ENCODE results near the gene EPB41L5. TPM values are rescaled to one million over a fixed set of nuclear protein-coding genes. Genes with fewer than 3 reads are reported as not detected.

Gene EPB41L5
- total RNA-seq, 1 experiment from 2014 or later: 34.9 TPM

- no peak for TF ChIP-seq MYBL2 (CRISPR knock-in tag; IDR thresholded peaks at IDR 0.05)
Observed at GRCh38 chr2:120219291-120219690, 206.4 kb downstream of the EPB41L5 start (continued).

- peaks cover 11% of the 10 kb centered on the region for H3K9me3 Mint-ChIP-seq
- H3K36me3 Mint-ChIP-seq: peaks cover 22% of the 10 kb centered on the region
- CTCF ChIA-PET: interaction anchor here (0.9 to 1.4 kb wide), 3 partner anchors 14 to 94 kb away, joined by 3 to 4 read pairs (median 3); partner anchors contain the start of gene RALB
- POLR2A ChIA-PET: no interaction called here
- H3K27ac Mint-ChIP-seq: no peak overlapping the region
- no peak for DNase-seq (ENCODE audit: low spot score)
- peaks cover 15% of the 10 kb centered on the region for H3K4me1 Mint-ChIP-seq
- H3K4me3 Mint-ChIP-seq: no peak overlapping the region
- H3K27me3 Mint-ChIP-seq (ENCODE audit: low read depth): peaks cover 31% of the 10 kb centered on the region
- no peak for ATAC-seq
- TF ChIP-seq MXD4 (CRISPR knock-in tag; IDR thresholded peaks at IDR 0.05; ENCODE audit: borderline replicate concordance): no peak
- no peak for TF ChIP-seq TCF7 (CRISPR knock-in tag; IDR thresholded peaks at IDR 0.05; ENCODE audit: low read depth)
- no peak for TF ChIP-seq CREB1 (CRISPR knock-in tag; IDR thresholded peaks at IDR 0.05)
- TF ChIP-seq JAZF1 (CRISPR knock-in tag; IDR thresholded peaks at IDR 0.05): no peak
- no peak for TF ChIP-seq ELF4 (CRISPR knock-in tag; IDR thresholded peaks at IDR 0.05; ENCODE audit: low read depth)
- TF ChIP-seq NFYB (CRISPR knock-in tag; conservative IDR thresholded peaks at IDR 0.05; ENCODE audit: low read depth): no peak
Observed at GRCh38 chr2:120219766-120220165, 206.9 kb downstream of the EPB41L5 start.

GRCh38 chr2:120220756-120221155 is 207.9 kb downstream of the EPB41L5 start:
- no peak for TF ChIP-seq ATF3 (CRISPR knock-in tag; conservative IDR thresholded peaks at IDR 0.05)
- TF ChIP-seq USF2 (CRISPR knock-in tag; IDR thresholded peaks at IDR 0.05): no peak
- TF ChIP-seq ZSCAN18 (CRISPR knock-in tag; IDR thresholded peaks at IDR 0.05): no peak
- TF ChIP-seq OVOL2 (CRISPR knock-in tag; IDR thresholded peaks at IDR 0.05; ENCODE audit: borderline replicate concordance): no peak
- TF ChIP-seq FOXP4 (CRISPR knock-in tag; IDR thresholded peaks at IDR 0.05): no peak
- TF ChIP-seq ZNF416 (CRISPR knock-in tag; IDR thresholded peaks at IDR 0.05): no peak
- no peak for TF ChIP-seq ZNF232 (CRISPR knock-in tag; IDR thresholded peaks at IDR 0.05)
- TF ChIP-seq USF1 (CRISPR knock-in tag; IDR thresholded peaks at IDR 0.05): no peak
- TF ChIP-seq ZNF396 (CRISPR knock-in tag; IDR thresholded peaks at IDR 0.05; ENCODE audit: borderline replicate concordance): no peak
- no peak for TF ChIP-seq ZNF317 (CRISPR knock-in tag; IDR thresholded peaks at IDR 0.05; ENCODE audit: borderline replicate concordance, low read depth)
- no peak for TF ChIP-seq TP53 (CRISPR knock-in tag; IDR thresholded peaks at IDR 0.05)
- no peak for TF ChIP-seq TCF7 (CRISPR knock-in tag; IDR thresholded peaks at IDR 0.05; ENCODE audit: low read depth)
- no peak for TF ChIP-seq ZNF425 (CRISPR knock-in tag; conservative IDR thresholded peaks at IDR 0.05)
- TF ChIP-seq FOXJ3 (CRISPR knock-in tag; IDR thresholded peaks at IDR 0.05; ENCODE audit: borderline replicate concordance): no peak
- TF ChIP-seq TEAD1 (CRISPR knock-in tag; IDR thresholded peaks at IDR 0.05): no peak
- CTCF ChIA-PET: no interaction called here
- H3K27me3 Mint-ChIP-seq (ENCODE audit: low read depth): peaks cover 41% of the 10 kb centered on the region

More at GRCh38 chr2:120220756-120221155, 207.9 kb downstream of the EPB41L5 start:
- Mint-ChIP-seq H3K36me3 (peaks cover 22% of the 10 kb centered on the region), H3K4me1 (peaks cover 15% of the 10 kb centered on the region), H3K4me3 (no peak overlapping the region), H3K27ac (no peak overlapping the region), H3K9me3 (peaks cover 11% of the 10 kb centered on the region)
- DNase-seq (ENCODE audit: low spot score) (no peak), ATAC-seq (no peak)
- POLR2A ChIA-PET: no interaction called here
